Muscle layer of colon (tissue), 2 donors: ENCODE measurements around the gene MLXIPL.
"Not testable (repeated sequence)": the region's sequence is repeated elsewhere in the genome, so short reads cannot be mapped to it uniquely, and the experiment has no call there.

Experiments used
- H3K27ac ChIP-seq: one replicate; pipeline ENCODE4 v1.7.0; 2013; ENCODE audit warnings: low read depth, mild to moderate bottlenecking, low read length, moderate library complexity
- H3K27me3 ChIP-seq, 2 donors: one replicate each; pipeline ENCODE4 v1.7.0; 2013; ENCODE audit warnings: low read length in 2 of 2, mild to moderate bottlenecking in 2 of 2; ENCODE audit not compliant: insufficient read depth in 2 of 2, control insufficient read depth in 1 of 2
- H3K36me3 ChIP-seq: one replicate; pipeline ENCODE4 v1.7.0; 2013; ENCODE audit warnings: mild to moderate bottlenecking, low read length; ENCODE audit not compliant: insufficient read depth
- H3K4me1 ChIP-seq: one replicate; pipeline ENCODE4 v1.7.0; 2013; ENCODE audit warnings: mild to moderate bottlenecking, low read length; ENCODE audit not compliant: insufficient read depth
- H3K4me3 ChIP-seq, 2 donors: one replicate each; pipeline ENCODE4 v1.7.0; 2013; ENCODE audit warnings: low read length in 2 of 2, low read depth in 1 of 2, mild to moderate bottlenecking in 1 of 2, moderate library complexity in 1 of 2
- H3K9ac ChIP-seq: one replicate; pipeline ENCODE4 v1.7.0; 2013; ENCODE audit warnings: low read length
- H3K9me3 ChIP-seq: one replicate; pipeline ENCODE4 v1.7.0; 2013; ENCODE audit warnings: mild to moderate bottlenecking, low read length
- donor health status: abdominal sarcoma.
- donor health status: Adenocarcinoma of cecum.

MLXIPL gene

GRCh38 chr7:73593207-73594045 lies 30.9 kb downstream of the MLXIPL start:
- no peak overlapping the region for H3K27ac ChIP-seq
- H3K27me3 ChIP-seq, result no peaks in the 10 kb centered on the region
- no peaks in the 10 kb centered on the region for H3K36me3 ChIP-seq
- no peak overlapping the region for H3K4me3 ChIP-seq
- H3K4me1 ChIP-seq, result no peaks in the 10 kb centered on the region
- H3K9ac ChIP-seq, result no peak overlapping the region
- no peaks in the 10 kb centered on the region for H3K9me3 ChIP-seq

GRCh38 chr7:73586911-73587310 lies 37.4 kb downstream of the MLXIPL start:
- Histone ChIP-seq H3K9me3 (no peaks in the 10 kb centered on the region), H3K27ac (no peak overlapping the region), H3K4me1 (no peaks in the 10 kb centered on the region), H3K9ac (no peak overlapping the region), H3K36me3 (no peaks in the 10 kb centered on the region), H3K27me3 (no peaks in the 10 kb centered on the region), H3K4me3 (no peak overlapping the region)

DNA sequence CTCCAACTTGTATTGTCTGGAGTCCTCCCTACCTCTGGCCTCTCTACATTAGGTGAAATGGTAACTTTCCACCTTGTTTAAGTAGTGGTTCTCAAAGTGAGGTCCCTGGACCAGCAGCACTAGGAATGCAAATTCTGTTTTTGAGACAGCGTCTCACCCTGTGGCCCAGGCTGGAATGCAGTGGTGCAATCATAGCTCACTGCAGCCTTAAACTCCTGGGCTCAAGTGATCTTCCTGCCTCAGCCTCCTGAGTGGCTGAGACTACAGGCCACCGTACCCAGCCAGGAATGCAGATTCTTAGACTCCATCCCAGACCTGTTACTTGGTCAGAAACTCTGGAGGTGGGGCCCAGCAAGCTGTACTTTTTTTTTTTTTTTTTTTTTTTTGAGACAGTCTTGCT lies 39.1 kb downstream of the MLXIPL start:
- H3K36me3 ChIP-seq, result no peaks in the 10 kb centered on the region
- H3K4me3 ChIP-seq, result no peak overlapping the region
- H3K9me3 ChIP-seq, result no peaks in the 10 kb centered on the region
- H3K4me1 ChIP-seq, result no peaks in the 10 kb centered on the region
- H3K27ac ChIP-seq, result no peak overlapping the region
- no peaks in the 10 kb centered on the region for H3K27me3 ChIP-seq
- no peak overlapping the region for H3K9ac ChIP-seq

DNA sequence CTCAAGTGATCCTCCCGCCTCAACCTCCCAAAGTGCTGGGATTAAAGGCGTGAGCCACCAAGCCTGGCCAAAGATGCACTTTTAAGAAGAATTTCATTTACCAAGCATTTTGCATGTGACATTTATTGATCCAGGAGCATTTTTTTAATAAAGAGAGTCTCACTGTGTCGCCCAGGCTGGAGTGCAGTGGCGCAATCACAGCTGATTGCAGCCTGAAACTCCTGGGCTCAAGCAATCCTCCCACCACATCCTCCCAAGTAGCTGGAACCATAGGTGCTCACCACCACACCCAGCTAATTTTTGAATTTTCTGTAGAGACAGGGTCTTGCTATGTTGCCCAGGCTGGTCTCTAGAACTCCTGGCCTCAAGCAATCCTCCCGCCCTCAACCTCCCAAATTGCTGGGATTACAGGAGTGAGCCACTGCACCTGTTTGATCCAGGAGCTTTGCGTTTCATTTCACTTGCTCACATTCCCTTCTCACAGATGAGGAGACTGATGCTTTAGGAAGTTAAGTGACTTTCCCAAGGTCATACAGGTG lies 41.6 kb downstream of the MLXIPL start:
- no peak overlapping the region for H3K9ac ChIP-seq
- no peaks in the 10 kb centered on the region for H3K27me3 ChIP-seq
- H3K36me3 ChIP-seq, result no peaks in the 10 kb centered on the region
- H3K4me3 ChIP-seq, result no peak overlapping the region
- H3K9me3 ChIP-seq, result no peaks in the 10 kb centered on the region
- H3K4me1 ChIP-seq, result peaks cover under 1% of the 10 kb centered on the region
- H3K27ac ChIP-seq, result no peak overlapping the region

DNA sequence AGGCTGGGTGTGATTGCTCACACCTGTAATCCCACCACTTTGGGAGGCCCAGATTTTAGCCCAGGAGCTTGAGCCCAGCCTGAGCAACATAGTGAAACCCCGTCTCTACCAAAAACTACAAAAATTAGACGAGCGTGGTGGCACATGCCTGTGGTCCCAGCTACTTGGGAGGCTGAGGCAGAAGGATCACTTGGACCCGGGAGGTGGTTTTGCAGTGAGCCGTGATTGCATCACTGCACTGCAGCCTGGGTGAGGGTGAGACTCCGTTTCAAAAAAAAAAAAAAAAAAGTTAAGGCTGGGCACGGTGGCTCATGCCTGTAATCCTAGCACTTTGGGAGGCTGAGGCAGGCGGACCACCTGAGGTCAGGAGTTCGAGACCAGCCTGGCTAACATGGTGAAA lies 43.3 kb downstream of the MLXIPL start:
- not testable (repeated sequence) for H3K9me3 ChIP-seq, H3K4me3 ChIP-seq, H3K9ac ChIP-seq, H3K27me3 ChIP-seq, H3K27ac ChIP-seq, H3K36me3 ChIP-seq
- peaks cover 15% of the 10 kb centered on the region for H3K4me1 ChIP-seq

DNA sequence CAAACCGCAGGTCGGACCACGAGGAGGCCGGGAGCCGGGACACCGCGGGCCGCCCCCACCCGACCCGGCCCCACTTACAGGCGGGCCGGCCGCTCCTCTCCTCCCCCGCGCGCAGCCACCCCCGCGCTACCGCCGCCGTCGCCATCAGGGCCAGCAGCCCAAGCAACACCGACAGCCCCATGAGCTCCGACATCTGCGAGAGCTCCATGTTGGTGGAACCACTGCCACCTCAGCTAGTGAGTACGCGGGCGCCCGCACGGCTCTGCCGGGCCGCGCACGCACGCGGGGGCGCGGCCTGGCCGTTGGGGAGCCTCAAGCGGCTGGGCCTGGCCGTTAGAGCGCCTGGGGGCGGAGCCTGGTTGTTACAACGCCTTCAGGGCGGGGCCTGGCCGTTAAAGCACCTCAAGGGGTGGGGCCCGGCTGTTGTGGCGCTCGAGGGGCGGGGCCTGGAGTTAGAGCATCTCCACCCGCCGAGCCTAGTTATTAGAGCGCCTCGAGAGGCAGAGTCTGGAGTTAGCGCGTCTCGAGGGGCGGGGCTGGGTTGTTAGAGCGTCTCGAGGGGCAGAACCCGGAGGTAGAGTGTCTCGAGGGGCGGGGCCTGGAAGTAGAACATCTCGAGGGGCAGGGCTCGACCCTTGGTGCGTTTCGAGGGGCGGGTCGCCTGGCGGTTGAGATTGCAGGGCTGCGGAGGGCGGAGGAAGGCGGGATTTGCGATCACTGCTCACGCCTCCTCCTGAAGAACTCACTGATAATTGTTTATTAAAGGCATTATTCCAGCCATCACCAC lies 45.8 kb downstream of the MLXIPL start, which contains the start of gene TBL2:
Gene TBL2 (minus strand): TSS at position 238 of the 787 bp plus-strand sequence. CDS start 30 bp downstream, at position 208.
- no peaks in the 10 kb centered on the region for H3K27me3 ChIP-seq
- peak within 1 kb of the TSS; percentile 74 for H3K27ac ChIP-seq
- no peaks in the 10 kb centered on the region for H3K9me3 ChIP-seq
- H3K36me3 ChIP-seq, result peaks cover 11% of the 10 kb centered on the region
- peaks cover 15% of the 10 kb centered on the region for H3K4me1 ChIP-seq
- peak within 1 kb of the TSS; percentile 71 to 85 for H3K4me3 ChIP-seq
- peak within 1 kb of the TSS; percentile 89 for H3K9ac ChIP-seq

- no peaks in the 10 kb centered on the region for H3K9me3 ChIP-seq
- no peaks in the 10 kb centered on the region for H3K27me3 ChIP-seq
- H3K9ac ChIP-seq, result peak overlapping the region; percentile 89
- H3K4me1 ChIP-seq, result peaks cover 15% of the 10 kb centered on the region
- H3K27ac ChIP-seq, result peak overlapping the region; percentile 74
- peak overlapping the region; percentile 71 to 85 for H3K4me3 ChIP-seq
- H3K36me3 ChIP-seq, result peaks cover 18% of the 10 kb centered on the region
Observed at GRCh38 chr7:73577627-73578341, 46.5 kb downstream of the MLXIPL start.

DNA sequence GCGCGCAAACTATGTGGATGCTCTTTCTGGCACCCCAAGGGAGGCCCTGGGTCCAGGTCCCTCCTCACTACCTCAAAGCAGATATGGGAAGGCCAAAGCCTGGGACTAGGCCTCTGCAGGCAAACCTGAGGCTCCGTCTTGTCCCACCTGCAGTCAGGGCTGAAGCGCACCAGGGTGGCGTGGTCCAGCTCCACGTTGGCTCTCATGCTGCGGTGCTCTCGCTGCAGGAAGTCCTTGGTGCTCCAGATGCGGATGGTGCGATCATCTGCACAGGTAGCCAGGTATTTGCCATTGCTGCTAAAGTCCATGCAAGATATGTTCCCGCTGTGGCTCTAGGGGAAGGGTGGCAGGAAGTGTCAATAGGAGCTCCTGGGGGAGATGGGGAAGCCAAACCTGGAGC lies 50.5 kb downstream of the MLXIPL start:
- Histone ChIP-seq H3K9ac (no peak overlapping the region), H3K4me3 (no peak overlapping the region), H3K4me1 (peaks cover 15% of the 10 kb centered on the region), H3K36me3 (peaks cover 53% of the 10 kb centered on the region), H3K9me3 (no peaks in the 10 kb centered on the region), H3K27me3 (no peaks in the 10 kb centered on the region), H3K27ac (no peak overlapping the region)

DNA sequence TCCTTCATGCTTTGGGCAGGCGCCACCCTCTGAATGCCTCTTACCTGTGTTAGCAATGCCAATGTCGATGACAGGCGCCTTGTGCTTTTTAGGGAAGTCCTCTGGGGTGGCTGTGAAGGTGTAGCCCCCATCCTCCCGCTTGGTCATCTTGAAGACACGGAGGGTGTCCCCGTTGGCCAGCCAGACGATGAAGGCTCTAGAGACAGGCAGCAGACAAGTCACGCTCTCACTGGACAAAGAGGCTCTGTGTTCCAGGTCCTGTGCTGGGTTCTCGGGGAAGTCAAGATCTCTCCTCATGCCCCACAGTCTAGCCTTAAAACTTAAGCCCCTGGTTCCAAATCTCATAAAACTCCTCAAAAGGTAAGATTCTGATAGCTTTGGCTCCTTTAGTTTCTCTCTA lies 51.0 kb downstream of the MLXIPL start:
- Histone ChIP-seq H3K27me3 (no peaks in the 10 kb centered on the region), H3K4me3 (no peak overlapping the region), H3K36me3 (peaks cover 53% of the 10 kb centered on the region), H3K4me1 (peaks cover 15% of the 10 kb centered on the region), H3K9ac (no peak overlapping the region), H3K9me3 (no peaks in the 10 kb centered on the region), H3K27ac (no peak overlapping the region)

DNA sequence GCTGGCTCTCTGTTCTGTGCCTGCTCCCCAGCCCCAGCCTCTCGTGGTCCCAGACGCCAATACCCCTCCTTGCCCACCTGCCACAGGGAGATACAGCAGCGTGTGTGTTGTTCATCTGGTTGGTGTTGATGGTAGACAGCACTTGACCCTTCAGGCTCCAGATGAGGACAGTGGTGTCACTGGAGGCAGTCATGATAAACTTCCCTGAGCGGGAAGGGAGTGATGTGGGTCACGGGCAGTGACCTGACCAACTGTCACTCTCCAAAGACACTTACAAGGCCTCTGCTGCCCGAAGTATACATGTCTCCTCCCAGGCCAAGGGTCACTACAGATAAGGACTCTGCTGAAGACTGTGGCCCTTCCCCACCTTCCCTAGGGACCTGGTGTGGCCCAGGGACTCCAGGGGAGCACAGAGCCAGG lies 51.5 kb downstream of the MLXIPL start:
- Histone ChIP-seq H3K27me3 (no peaks in the 10 kb centered on the region), H3K36me3 (peaks cover 53% of the 10 kb centered on the region), H3K9me3 (no peaks in the 10 kb centered on the region), H3K9ac (no peak overlapping the region), H3K27ac (no peak overlapping the region), H3K4me1 (peaks cover 14% of the 10 kb centered on the region), H3K4me3 (no peak overlapping the region)

DNA sequence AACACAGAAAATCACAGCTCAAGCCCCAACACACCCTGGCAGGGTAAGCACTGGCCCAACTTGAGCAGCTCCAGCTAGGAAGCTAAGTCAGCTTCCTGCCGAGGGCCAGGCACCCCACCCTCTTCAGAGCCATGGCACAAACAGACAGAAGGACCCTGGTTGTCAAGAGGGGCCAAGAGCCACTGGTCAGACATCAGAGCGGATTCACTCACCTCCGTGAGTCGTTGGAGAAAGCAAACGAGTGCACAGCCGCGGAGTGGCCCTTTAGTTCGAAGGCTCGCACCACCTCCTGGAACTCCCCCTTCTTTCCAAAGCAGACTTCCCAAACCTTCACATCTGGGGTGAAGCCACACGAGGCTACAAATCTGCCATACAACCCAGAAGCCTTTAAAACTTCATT lies 53.3 kb downstream of the MLXIPL start:
- Histone ChIP-seq H3K4me1 (no peaks in the 10 kb centered on the region), H3K9me3 (no peaks in the 10 kb centered on the region), H3K36me3 (peaks cover 53% of the 10 kb centered on the region), H3K27me3 (no peaks in the 10 kb centered on the region), H3K9ac (no peak overlapping the region), H3K27ac (no peak overlapping the region), H3K4me3 (no peak overlapping the region)
